GM23338 (cell line): ENCODE results near the gene GOLGA8B.

ENCODE experiments used
- EZH2 ChIP-seq: fragments of 200-600 bp; sonication (generic); IDR thresholded peaks from one replicate; pipeline ENCODE4 v1.8.0; 2017; ENCODE audit warnings: antibody characterized with exemption, mild to moderate bottlenecking, low read depth; ENCODE audit not compliant: unreplicated experiment
- EZH2phosphoT487 ChIP-seq: fragments of 200-600 bp; sonication (generic); IDR thresholded peaks from one replicate; pipeline ENCODE4 v1.8.1; 2018; ENCODE audit warnings: antibody characterized with exemption; ENCODE audit not compliant: unreplicated experiment
- JUNB ChIP-seq: IDR thresholded peaks from one replicate; pipeline ENCODE4 v1.6.1; 2016; ENCODE audit warnings: antibody characterized with exemption; ENCODE audit not compliant: unreplicated experiment
- ZNF114 ChIP-seq: fragments of 250-450 bp; sonication (Bioruptor Pico); IDR thresholded peaks from 2 replicates; pipeline ENCODE4 v1.5.0; 2020; ENCODE audit warnings: mild to moderate bottlenecking, moderate library complexity
- TF ChIP-seq, protein P1 (sequence below), 2 experiments: fragments of 200-600 bp in 1 of 2; sonication (generic) in 1 of 2; conservative IDR thresholded peaks; 2 replicates each; pipeline versions ENCODE4 v1.5.1 to v1.6.1; 2016 to 2017; ENCODE audit warnings: antibody characterized with exemption in 2 of 2, low read depth in 2 of 2, mild to moderate bottlenecking in 2 of 2, moderate library complexity in 1 of 2
- TF ChIP-seq, protein P2 (sequence below): IDR thresholded peaks from one replicate; pipeline ENCODE4 v1.6.1; 2018; ENCODE audit warnings: antibody characterized with exemption; ENCODE audit not compliant: unreplicated experiment
- TF ChIP-seq, protein P3 (sequence below): IDR thresholded peaks from 2 replicates; pipeline ENCODE4 v1.6.1; 2016; ENCODE audit warnings: antibody characterized with exemption

DNA sequence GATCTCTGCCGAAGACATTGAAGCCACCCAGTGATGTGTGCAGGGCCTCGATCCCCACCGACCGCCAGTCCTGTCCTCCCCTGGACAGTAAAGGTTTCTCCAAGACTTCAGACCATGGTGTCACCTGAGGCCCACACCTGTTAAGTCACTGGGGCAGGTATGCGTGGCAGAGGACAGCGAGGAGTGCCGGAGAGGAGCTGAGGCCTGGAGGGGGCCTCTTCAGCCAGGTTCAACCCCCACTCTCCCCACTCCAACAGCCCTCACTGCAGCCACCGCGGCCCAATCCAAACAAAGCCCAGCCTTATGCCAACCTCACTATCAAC is 2.4 kb downstream of the GOLGA8B start:
- TF ChIP-seq, protein P1, sequence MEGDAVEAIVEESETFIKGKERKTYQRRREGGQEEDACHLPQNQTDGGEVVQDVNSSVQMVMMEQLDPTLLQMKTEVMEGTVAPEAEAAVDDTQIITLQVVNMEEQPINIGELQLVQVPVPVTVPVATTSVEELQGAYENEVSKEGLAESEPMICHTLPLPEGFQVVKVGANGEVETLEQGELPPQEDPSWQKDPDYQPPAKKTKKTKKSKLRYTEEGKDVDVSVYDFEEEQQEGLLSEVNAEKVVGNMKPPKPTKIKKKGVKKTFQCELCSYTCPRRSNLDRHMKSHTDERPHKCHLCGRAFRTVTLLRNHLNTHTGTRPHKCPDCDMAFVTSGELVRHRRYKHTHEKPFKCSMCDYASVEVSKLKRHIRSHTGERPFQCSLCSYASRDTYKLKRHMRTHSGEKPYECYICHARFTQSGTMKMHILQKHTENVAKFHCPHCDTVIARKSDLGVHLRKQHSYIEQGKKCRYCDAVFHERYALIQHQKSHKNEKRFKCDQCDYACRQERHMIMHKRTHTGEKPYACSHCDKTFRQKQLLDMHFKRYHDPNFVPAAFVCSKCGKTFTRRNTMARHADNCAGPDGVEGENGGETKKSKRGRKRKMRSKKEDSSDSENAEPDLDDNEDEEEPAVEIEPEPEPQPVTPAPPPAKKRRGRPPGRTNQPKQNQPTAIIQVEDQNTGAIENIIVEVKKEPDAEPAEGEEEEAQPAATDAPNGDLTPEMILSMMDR (conservative IDR thresholded peaks at IDR 0.05; ENCODE audit: low read depth in 2 of 2), result no peak
- TF ChIP-seq EZH2phosphoT487, result no peak
- no peak for TF ChIP-seq EZH2
- TF ChIP-seq, protein P2, sequence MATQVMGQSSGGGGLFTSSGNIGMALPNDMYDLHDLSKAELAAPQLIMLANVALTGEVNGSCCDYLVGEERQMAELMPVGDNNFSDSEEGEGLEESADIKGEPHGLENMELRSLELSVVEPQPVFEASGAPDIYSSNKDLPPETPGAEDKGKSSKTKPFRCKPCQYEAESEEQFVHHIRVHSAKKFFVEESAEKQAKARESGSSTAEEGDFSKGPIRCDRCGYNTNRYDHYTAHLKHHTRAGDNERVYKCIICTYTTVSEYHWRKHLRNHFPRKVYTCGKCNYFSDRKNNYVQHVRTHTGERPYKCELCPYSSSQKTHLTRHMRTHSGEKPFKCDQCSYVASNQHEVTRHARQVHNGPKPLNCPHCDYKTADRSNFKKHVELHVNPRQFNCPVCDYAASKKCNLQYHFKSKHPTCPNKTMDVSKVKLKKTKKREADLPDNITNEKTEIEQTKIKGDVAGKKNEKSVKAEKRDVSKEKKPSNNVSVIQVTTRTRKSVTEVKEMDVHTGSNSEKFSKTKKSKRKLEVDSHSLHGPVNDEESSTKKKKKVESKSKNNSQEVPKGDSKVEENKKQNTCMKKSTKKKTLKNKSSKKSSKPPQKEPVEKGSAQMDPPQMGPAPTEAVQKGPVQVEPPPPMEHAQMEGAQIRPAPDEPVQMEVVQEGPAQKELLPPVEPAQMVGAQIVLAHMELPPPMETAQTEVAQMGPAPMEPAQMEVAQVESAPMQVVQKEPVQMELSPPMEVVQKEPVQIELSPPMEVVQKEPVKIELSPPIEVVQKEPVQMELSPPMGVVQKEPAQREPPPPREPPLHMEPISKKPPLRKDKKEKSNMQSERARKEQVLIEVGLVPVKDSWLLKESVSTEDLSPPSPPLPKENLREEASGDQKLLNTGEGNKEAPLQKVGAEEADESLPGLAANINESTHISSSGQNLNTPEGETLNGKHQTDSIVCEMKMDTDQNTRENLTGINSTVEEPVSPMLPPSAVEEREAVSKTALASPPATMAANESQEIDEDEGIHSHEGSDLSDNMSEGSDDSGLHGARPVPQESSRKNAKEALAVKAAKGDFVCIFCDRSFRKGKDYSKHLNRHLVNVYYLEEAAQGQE, result no peak
- TF ChIP-seq JUNB, result no peak
- no peak for TF ChIP-seq ZNF114
- TF ChIP-seq, protein P3, sequence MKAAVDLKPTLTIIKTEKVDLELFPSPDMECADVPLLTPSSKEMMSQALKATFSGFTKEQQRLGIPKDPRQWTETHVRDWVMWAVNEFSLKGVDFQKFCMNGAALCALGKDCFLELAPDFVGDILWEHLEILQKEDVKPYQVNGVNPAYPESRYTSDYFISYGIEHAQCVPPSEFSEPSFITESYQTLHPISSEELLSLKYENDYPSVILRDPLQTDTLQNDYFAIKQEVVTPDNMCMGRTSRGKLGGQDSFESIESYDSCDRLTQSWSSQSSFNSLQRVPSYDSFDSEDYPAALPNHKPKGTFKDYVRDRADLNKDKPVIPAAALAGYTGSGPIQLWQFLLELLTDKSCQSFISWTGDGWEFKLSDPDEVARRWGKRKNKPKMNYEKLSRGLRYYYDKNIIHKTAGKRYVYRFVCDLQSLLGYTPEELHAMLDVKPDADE, result no peak
